ENCODE data around the gene PPP6R2.

DNA sequence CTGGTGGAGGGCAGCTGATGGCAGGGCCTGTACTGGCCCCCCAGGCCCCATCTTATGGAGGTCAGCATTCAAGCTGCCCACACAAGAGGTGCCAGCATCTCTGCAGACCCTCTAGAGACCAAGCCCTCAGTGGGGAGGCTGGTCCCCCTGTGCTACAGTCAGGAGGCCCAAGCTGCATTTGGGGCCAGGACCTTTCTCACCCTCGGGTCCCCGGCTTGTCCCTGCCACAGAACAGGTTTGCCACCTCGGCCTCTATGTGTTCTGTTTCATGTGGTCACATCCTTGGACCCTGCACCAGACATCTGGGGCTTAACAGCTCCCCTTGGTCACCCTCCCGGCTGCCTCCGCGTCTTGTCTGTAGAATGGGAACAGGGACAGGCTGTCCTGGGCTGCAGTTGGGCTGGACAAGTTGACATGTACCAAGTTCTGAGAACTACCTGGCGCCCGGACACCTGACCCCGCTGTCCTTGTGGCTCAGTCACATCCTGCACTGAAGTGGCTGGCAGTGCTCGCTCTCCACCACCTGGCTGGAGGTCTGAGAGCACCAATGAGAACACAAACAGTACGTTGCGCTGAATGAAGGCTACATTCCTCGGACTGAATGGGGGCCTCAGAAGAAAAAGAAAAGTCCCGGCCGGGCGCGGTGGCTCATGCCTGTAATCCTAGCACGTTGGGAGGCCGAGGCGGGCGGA, 33.0 kb upstream of the PPP6R2 start:
- TF ChIP-seq, protein P1, sequence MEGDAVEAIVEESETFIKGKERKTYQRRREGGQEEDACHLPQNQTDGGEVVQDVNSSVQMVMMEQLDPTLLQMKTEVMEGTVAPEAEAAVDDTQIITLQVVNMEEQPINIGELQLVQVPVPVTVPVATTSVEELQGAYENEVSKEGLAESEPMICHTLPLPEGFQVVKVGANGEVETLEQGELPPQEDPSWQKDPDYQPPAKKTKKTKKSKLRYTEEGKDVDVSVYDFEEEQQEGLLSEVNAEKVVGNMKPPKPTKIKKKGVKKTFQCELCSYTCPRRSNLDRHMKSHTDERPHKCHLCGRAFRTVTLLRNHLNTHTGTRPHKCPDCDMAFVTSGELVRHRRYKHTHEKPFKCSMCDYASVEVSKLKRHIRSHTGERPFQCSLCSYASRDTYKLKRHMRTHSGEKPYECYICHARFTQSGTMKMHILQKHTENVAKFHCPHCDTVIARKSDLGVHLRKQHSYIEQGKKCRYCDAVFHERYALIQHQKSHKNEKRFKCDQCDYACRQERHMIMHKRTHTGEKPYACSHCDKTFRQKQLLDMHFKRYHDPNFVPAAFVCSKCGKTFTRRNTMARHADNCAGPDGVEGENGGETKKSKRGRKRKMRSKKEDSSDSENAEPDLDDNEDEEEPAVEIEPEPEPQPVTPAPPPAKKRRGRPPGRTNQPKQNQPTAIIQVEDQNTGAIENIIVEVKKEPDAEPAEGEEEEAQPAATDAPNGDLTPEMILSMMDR (IDR thresholded peaks at IDR 0.05) = no peak
- TF ChIP-seq POLR2AphosphoS5 (IDR thresholded peaks at IDR 0.05) = no peak
- no peak for TF ChIP-seq POLR2A (IDR thresholded peaks at IDR 0.05)
